K562 (cell line): Measurements from ENCODE around the gene DNAH9.

Experiments
- CBX8 ChIP-seq: fragments of 200-600 bp; sonication (generic); IDR thresholded peaks from 2 replicates; pipeline ENCODE4 v1.6.1; 2012; ENCODE audit warnings: borderline replicate concordance, mixed run types, low read depth, mild to moderate bottlenecking, moderate library complexity, mixed read lengths, low read length, control low read depth, inconsistent platforms; ENCODE audit not compliant: poor library complexity, severe bottlenecking; ENCODE audit errors: extremely low read depth
- CTCF ChIP-seq, 3 experiments: IDR thresholded peaks in 2 of 3; conservative IDR thresholded peaks in 1 of 3; 2 replicates each; pipeline ENCODE4 v1.5.1; 2011 to 2012; ENCODE audit warnings: low read length in 3 of 3, mild to moderate bottlenecking in 3 of 3, control low read depth in 2 of 3, improper control_type of control experiment in 1 of 3, inconsistent platforms in 1 of 3, low read depth in 1 of 3, mixed read lengths in 1 of 3, moderate library complexity in 1 of 3; ENCODE audit not compliant: insufficient read depth in 2 of 3
- EZH2 ChIP-seq: IDR thresholded peaks from 2 replicates; pipeline ENCODE4 v1.6.1; 2012; ENCODE audit warnings: low read depth, mild to moderate bottlenecking, inconsistent platforms, low read length, borderline replicate concordance
- JUND ChIP-seq, 2 experiments: IDR thresholded peaks; 2 replicates in 1 of 2; 3 replicates in 1 of 2; pipeline ENCODE4 v1.6.1; 2011; ENCODE audit warnings: borderline replicate concordance in 2 of 2, low read depth in 2 of 2, low read length in 2 of 2, improper control_type of control experiment in 1 of 2, missing biosample characterization in 1 of 2, missing genetic modification characterization in 1 of 2, missing genetic modification reagents in 1 of 2
- NFE2L1 ChIP-seq: fragments of 450-650 bp; IDR thresholded peaks from 2 replicates; pipeline ENCODE4 v1.6.1; 2016; ENCODE audit warnings: missing genetic modification characterization, low read depth, mild to moderate bottlenecking, missing compliant biosample characterization, moderate library complexity, borderline replicate concordance
- RFX7 ChIP-seq: fragments of 250-450 bp; sonication (Bioruptor Pico); IDR thresholded peaks from 2 replicates; pipeline ENCODE4 v1.5.1; 2021; ENCODE audit warnings: mild to moderate bottlenecking
- TBP ChIP-seq: optimal IDR thresholded peaks from 2 replicates; pipeline ENCODE3; 2011; ENCODE audit warnings: low read depth, low read length, improper control_type of control experiment
- ZNF12 ChIP-seq: sonication (generic); formaldehyde crosslinking; IDR thresholded peaks from 2 replicates; pipeline ENCODE4 v1.4.0; 2020; ENCODE audit warnings: mild to moderate bottlenecking, missing genetic modification reagents

- TF ChIP-seq JUND (IDR thresholded peaks at IDR 0.05; ENCODE audit: borderline replicate concordance, low read depth, low read length) (no peak), JUND (tag; IDR thresholded peaks at IDR 0.05; ENCODE audit: borderline replicate concordance, low read depth, low read length) (no peak), CTCF (IDR thresholded peaks at IDR 0.05 in 2 of 3, conservative IDR thresholded peaks at IDR 0.05 in 1 of 3; ENCODE audit: insufficient read depth in 2 of 3, low read depth in 1 of 3, low read length in 3 of 3) (no peak), TBP (no peak), RFX7 (CRISPR knock-in tag) (no peak), EZH2 (no peak), CBX8 (no peak), NFE2L1 (tag) (no peak), ZNF12 (CRISPR knock-in tag) (no peak)
These were observed 17.6 kb upstream of the DNAH9 start for GRCh38 chr17:11580677-11581076.
